Neutrophil (primary cell): ENCODE measurements around the gene CTU1.

Source experiments
- H3K27ac ChIP-seq: fragments of 200-600 bp; sonication (generic); 2 replicates; pipeline ENCODE4 v1.5.1; 2016; ENCODE audit warnings: mild to moderate bottlenecking, moderate library complexity
- H3K27me3 ChIP-seq: fragments of 200-600 bp; sonication (generic); 2 replicates; pipeline ENCODE4 v1.6.0; 2016; ENCODE audit warnings: mild to moderate bottlenecking
- H3K36me3 ChIP-seq: fragments of 200-600 bp; sonication (generic); 2 replicates; pipeline ENCODE4 v1.5.1; 2017
- H3K4me1 ChIP-seq, 2 experiments: fragments of 200-600 bp in 1 of 2; sonication (generic) in 1 of 2; 1 replicate in 1 of 2; 2 replicates in 1 of 2; pipeline versions ENCODE4 v1.5.1 to v1.6.1; 2013 to 2016; ENCODE audit warnings: low read depth in 1 of 2, low read length in 1 of 2, mild to moderate bottlenecking in 1 of 2, moderate library complexity in 1 of 2; ENCODE audit not compliant: control insufficient read depth in 1 of 2, insufficient read depth in 1 of 2
- H3K4me3 ChIP-seq, 2 experiments: fragments of 200-600 bp in 1 of 2; sonication (generic) in 1 of 2; 1 replicate in 1 of 2; 2 replicates in 1 of 2; pipeline ENCODE4 v1.5.1; 2013 to 2016; ENCODE audit warnings: low read depth in 1 of 2, low read length in 1 of 2, mild to moderate bottlenecking in 1 of 2, moderate library complexity in 1 of 2
- H3K9me3 ChIP-seq: fragments of 200-600 bp; sonication (generic); 2 replicates; pipeline ENCODE4 v1.5.1; 2016
- CTCF ChIP-seq: fragments of 200-600 bp; sonication (generic); IDR thresholded peaks from 2 replicates; pipeline ENCODE4 v1.5.1; 2016; ENCODE audit warnings: antibody characterized with exemption

The CTU1 gene

GRCh38 chr19:51065221-51065960 is 42.8 kb downstream of the CTU1 start:
- Histone ChIP-seq H3K4me3 (no peak overlapping the region), H3K4me1 (no peaks in the 10 kb centered on the region), H3K27ac (no peak overlapping the region), H3K36me3 (no peaks in the 10 kb centered on the region), H3K9me3 (no peaks in the 10 kb centered on the region), H3K27me3 (peaks cover 79% of the 10 kb centered on the region)
- TF ChIP-seq CTCF, result no peak

- Histone ChIP-seq H3K27me3 (peaks cover 81% of the 10 kb centered on the region), H3K4me1 (no peaks in the 10 kb centered on the region), H3K27ac (no peak within 1 kb of the TSS), H3K9me3 (no peaks in the 10 kb centered on the region), H3K36me3 (no peaks in the 10 kb centered on the region), H3K4me3 (no peak within 1 kb of the TSS)
- TF ChIP-seq CTCF, result no peak
These were observed 43.5 kb downstream of the CTU1 start, which contains the start of gene KLK13 for GRCh38 chr19:51064534-51065220. TSS of gene KLK13 (minus strand) at chr19:51065092. CDS start at chr19:51065067, 25 bp downstream.

- Histone ChIP-seq H3K27ac (no peak overlapping the region), H3K27me3 (peaks cover 84% of the 10 kb centered on the region), H3K4me3 (no peak overlapping the region), H3K9me3 (no peaks in the 10 kb centered on the region), H3K4me1 (no peaks in the 10 kb centered on the region), H3K36me3 (no peaks in the 10 kb centered on the region)
- no peak for TF ChIP-seq CTCF
These were observed 44.5 kb downstream of the CTU1 start for GRCh38 chr19:51063664-51064063.

GRCh38 chr19:51060973-51061372 is 47.2 kb downstream of the CTU1 start:
- H3K4me3 ChIP-seq, result no peak overlapping the region

GRCh38 chr19:51060336-51060735 is 47.9 kb downstream of the CTU1 start:
- Histone ChIP-seq H3K36me3 (no peaks in the 10 kb centered on the region), H3K4me1 (no peaks in the 10 kb centered on the region), H3K27ac (no peak overlapping the region), H3K27me3 (peaks cover 78% of the 10 kb centered on the region), H3K9me3 (no peaks in the 10 kb centered on the region), H3K4me3 (no peak overlapping the region)
- TF ChIP-seq CTCF, result no peak

More at GRCh38 chr19:51060973-51061372, 47.2 kb downstream of the CTU1 start:
- peaks cover 80% of the 10 kb centered on the region for H3K27me3 ChIP-seq
- TF ChIP-seq CTCF, result no peak
- H3K36me3 ChIP-seq, result no peaks in the 10 kb centered on the region
- H3K27ac ChIP-seq, result no peak overlapping the region
- no peaks in the 10 kb centered on the region for H3K4me1 ChIP-seq
- H3K9me3 ChIP-seq, result no peaks in the 10 kb centered on the region
